ENCODE measurements around the gene NSMCE3. TPM values are rescaled to one million over a fixed set of nuclear protein-coding genes. Genes with fewer than 3 reads are reported as not detected.

NSMCE3 gene
- polyA plus RNA-seq, 1 donor from 2014 or later = 15.1 TPM

Small RNA genes within 50 kb of the gene (small RNA-seq; reads per million reads assigned to genes)
- gene RF00201 = 0 reads per million in 3 experiments
